Activated T-cell treated with anti-CD3 and anti-CD28 coated beads for 24 hours (primary cell): ENCODE measurements around the gene CACNA1C.

Source experiments
- DNase-seq: peaks from one replicate; pipeline ENCODE4 v3.0.0-alpha.2; 2020; ENCODE audit warnings: low read depth

Gene CACNA1C

DNA sequence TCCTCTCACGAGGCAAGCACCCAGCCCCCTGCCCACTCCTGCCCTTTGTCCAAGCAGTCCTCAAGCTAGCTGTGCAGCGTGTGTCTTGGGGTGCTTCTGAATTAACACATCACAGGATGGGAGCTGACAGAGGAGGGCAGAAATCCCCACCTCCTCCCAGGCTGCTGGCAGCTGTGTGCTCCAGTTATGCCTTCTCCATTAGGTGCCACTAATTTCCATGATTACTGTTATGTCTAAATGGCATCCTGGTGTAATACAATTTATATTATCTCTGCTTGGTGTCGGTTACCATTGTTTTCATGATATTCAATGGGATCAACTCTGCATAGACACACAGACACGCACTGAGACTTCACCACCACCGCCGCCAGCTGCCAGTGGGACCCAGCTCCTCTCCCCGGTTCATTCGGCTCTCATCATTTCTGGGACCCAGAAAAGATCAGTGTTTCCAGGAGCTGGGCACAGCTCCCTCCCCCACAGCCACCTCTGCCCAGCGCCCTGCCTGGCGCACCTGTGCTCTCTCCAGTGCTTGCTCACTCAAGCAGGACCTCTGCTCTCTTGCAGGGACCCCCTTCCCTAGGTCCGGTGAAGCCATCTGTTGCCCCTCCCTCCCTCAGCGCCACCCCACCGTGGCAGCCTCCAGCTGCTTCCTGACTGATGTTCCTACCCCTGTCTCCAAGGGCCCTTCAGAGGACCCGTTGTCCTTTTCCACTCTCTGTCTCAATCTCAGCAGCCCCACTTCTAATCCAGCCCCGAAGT is 574.5 kb downstream of the CACNA1C start:
- no peak for DNase-seq

DNA sequence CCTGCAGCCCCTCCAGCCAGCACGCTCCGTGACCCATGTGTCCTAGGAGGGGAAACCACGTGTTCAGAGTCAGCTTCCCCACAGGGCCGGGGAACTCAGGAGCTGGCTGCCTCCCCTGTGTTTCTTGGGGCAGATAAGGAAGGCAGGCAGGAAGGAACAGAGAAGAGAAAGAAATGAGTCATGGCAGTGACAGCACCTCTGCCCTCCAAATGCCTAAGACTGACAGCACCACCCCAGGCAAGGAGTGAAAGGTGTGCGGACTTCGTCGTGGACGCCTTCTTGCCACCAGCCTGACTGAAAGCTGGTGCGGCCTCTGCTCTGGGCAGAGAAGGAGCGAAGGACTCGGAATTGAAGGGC is 575.0 kb downstream of the CACNA1C start:
- DNase-seq = no peak

DNA sequence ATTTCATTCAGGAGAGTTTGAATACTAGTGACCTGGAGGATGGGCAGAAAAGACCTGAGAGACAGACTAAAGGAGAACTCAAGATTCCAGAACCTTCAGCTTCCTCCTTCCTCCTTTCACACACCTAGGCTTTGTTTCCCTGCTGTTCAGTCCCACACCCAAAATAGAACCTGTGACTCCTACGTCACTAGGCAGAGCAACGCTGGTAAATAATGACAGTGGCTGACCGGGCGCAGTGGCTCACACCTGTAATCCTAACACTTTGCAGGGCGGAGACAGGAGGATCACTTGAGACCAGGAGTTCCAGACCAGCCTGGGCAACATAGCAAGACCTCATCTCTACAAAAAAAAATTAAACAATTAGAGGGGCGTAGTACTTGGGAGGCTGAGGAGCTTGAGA is 575.6 kb downstream of the CACNA1C start:
- DNase-seq = no peak

DNA sequence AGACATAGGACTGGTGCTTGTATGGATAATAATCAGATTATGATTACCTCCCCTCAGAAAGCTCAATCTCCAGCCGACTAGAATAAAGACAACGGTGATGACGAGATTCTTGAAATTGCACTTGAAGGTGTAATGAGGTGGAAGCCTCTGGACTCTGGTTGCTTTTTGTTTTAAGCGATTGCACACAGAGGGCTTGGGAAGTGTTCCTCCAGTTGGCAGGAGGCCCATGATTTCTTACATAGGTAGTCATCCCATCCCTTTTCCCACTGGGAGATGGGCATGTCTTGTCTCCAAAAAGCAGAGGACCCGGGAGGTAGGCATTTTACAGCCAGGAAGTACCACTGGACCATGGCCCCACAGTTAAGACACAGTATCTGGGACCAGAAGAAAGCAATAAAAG is 576.3 kb downstream of the CACNA1C start:
- no peak for DNase-seq

DNA sequence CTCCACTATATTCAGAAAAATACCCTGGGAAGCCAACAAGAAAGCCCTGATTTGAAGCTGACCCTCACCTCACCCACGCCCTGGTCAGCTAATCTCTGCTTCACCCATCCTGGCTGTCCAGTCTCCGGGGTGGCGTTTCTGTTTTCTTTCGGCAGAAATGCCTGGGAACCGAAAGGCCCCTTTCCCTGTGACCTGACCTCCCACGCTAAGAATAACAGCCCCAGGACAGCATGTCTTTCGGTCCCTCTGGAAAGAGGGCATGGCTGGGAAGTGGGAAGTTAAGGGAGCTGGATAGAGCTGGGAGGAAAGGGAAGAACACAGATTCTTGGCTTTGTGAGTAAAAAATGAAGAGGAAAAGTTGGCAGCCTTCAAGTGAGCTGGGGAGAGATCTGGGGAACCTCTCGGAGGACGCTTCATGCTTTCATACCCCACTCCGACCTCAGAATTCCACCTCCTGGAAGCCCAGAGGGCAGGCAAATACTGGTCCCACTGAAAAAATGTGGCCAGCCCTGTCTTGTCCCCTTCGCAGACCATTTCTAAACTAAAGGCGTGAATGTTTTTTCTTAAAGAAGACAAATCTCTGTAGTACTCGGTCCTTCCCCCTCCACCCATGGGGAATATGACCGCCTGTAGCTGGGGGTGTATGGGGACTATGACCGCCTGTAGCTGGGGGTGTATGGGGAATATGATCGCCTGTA is 579.0 kb downstream of the CACNA1C start:
- DNase-seq = no peak

DNA sequence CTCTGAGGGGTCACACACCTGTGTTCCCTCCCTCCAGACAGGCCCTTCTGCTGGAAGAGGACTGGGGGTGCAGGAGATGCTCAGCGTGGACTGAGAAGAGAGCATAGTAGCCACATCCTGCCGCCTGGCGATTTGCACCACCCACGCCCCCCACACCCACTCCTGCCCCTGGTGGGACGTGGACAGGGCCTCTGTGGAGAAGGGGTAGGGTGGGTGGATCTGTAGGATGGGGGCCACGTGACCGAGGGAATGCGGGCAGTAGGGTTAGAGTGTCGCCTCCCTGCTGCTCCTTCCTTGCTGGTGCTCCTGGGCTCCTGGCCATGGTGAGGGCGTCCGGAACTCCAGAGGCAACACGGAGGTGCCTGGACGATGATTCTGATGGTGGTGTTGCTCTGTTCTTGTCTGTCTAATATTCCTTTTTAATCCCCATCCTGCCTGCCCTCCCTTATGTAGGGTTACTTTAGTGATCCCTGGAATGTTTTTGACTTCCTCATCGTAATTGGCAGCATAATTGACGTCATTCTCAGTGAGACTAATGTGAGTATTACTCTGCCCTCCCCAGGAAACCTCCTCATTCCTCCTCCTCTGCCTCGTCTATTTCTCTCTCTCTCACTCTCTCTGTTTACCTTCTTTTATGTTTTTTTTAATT is 580.5 kb downstream of the CACNA1C start:
- DNase-seq = no peak

DNA sequence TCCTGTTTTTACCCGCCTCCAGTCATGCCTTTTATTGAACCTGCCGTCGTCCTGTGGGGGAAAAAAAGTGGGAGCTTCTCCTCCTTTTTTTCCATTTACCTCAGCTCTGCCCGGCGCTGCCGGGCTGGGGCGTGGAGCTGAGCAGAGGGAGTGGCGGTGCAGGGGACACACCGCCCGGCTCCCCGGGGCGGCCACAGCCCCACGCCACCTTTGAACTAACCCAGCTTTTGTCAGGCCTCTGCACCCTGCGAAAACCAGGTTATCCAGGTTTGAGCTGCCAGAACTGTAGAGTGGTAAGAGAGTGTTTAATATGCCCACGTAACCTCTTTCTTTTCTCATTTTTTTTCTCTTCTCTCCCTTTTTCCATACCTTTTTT is 581.0 kb downstream of the CACNA1C start:
- no peak for DNase-seq

DNA sequence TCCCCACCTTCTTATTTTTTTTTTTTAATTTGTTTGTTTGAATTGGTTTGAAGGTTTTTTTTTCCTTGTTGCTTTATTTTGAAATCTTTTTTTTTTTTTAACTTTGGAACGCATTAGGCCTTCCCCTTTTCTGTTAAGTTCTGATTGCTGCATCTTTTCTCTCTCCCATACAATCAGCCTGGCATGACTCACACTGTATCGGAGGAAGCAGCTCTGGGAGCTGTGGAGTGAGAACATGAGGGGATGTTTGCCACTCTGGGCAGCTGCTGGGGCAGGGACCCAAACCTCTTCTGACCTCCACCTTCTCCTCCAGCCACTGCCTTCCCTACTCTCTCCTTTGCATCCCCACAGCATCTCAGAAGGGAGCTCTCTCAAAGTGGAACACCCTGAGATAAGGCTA is 581.7 kb downstream of the CACNA1C start:
- no peak for DNase-seq

DNA sequence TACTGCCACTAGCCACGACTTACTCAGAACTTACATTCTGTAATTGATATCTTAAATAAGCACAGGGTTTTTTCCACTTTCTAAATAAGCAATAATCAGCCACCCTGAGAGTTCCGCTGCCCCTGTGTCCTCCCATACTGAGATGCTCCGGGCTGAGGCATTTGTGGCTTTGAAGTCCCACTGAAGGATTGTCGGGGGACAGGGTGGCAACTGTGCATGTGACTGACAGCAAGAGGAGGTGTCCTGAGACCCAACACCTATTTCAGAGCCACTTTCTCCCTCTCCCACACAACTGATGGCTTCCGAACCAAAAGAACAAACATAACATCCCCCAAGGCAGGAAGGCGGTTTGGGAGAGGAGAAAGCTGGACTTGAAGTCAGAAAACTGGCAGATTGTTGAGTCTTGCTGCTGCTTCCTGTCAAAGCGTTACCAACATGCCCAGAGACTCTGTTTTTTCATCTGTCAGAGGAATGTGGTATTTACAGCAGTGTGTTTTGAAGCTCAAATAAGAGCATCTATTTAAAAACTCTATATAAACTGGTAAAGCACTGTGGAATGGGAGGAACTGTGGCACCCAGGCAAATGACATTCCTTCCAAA is 584.1 kb downstream of the CACNA1C start:
- no peak for DNase-seq

DNA sequence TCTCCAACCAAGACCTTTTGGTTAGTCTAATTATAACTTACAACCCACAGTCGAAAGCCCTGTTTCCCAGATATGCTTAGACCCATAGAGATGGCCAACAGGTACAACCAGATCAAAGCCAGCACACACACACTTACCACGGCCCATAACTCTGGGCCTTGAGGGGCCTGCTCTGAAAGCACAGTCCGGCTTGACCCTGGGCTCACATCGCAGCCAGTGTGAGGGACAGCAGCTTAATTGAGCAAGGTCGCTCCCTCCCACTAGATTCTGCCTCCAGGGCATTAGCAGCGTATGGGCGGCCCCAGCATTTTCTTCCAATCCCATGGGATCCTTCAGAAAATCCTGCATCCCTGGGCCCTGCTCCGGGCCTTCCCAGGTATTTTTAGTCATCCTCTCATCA is 584.6 kb downstream of the CACNA1C start:
- DNase-seq = no peak

DNA sequence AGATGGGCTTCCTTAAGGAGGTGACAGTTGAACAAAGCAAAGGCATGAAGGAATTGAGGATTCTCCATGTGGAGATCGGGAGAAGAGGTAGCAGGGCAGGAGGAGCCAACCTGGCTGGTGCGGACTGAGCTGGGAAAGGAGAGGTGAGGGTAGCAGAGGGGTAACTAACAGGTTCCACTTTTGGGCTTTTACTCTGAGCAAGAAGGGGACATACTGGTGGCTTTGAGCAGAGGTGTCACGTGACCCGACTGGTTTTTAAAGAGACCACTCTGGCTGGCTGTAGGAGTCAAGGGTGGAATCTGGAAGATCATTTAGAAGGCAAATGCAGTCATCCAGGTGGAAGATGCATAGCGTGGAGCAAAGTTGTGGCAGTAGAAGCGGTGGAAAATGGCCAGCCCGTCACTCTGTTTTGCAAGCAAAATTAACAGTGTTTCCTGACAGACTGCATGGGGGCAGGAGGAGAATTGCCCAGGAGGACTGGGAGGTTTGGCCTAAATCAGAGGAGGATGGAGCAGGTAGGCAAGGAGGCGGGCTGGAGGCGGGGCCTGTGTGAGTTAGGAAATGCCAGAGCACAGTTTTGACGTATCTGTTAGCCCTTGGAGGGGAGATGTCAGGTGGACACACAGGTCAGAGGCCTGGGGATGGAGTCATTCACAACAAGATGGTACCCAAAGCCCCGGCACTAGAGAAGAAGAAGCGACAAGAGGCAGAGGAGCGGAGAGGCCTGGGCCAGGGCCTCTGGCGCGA is 585.7 kb downstream of the CACNA1C start:
- no peak for DNase-seq

DNA sequence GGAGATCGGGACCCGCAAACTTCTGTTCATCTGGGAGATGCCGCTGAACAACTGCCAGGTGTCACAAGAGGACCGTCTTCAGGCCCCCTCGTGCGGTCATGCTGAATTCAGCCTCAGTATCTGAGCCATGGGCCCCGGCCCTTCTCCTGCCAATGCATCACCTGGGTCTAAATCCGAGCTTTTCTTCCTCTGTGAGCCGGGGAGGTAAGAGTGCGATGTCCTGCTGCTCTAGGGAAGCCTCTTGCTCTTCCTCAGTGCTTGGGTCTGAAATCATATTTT is 586.2 kb downstream of the CACNA1C start:
- no peak for DNase-seq

DNA sequence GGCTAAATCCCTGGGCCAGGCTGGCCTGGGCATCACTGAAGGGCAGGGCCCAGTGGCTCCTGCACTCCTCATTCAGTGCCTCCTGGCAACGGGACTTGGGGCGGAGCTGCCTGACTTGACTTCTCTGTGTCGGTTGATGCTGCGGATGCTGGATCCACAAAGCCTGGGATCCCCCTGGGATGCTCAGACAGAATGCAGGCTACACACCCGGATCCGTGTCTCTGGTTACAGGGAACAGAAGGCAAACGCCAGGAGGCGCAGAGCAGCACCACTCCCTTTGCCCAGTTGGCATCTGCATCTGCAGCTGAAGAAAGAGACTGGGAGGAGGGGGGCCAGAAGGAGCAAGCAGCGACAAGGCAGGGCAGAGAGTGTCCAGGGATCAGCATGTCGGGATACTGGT is 587.5 kb downstream of the CACNA1C start:
- DNase-seq = no peak

DNA sequence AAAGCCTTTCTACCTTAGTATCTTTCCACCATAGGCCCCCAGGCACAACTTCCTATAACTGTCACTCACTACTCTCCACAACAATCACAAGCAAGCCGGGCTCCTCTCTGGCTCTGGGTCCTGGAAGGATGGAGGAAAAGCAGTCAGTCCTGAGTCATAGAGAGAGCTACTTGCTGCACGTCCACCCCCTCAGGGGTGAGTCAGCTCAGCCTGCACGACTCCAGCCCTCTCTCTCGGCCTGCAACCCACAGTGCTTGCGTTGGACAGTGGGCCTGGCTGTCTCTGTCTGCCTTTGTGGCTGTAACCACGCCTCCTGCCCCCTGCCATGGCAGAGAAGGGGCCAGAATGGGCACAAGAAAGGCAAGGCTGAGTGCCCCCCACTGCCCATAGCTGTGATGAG is 587.9 kb downstream of the CACNA1C start:
- DNase-seq = no peak

DNA sequence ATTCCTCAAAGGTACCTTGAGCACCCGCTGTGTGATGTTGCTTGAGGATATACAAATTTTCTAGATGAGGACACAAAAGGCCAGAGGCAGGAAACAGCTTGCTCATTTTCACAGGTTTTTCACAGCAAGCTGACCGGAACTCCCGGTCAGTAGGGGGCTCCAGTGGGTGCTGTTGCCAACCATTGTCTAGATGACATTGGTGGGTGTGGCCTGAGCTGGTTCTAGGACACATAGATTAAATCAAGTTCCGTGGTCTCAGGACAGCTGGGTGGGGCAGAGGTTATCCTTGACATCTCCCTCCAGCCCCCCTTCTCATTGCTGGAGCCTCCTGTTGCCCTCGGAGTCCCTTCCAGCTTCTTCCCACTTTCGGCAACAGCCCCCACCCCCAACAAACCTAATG is 588.4 kb downstream of the CACNA1C start:
- DNase-seq = no peak

DNA sequence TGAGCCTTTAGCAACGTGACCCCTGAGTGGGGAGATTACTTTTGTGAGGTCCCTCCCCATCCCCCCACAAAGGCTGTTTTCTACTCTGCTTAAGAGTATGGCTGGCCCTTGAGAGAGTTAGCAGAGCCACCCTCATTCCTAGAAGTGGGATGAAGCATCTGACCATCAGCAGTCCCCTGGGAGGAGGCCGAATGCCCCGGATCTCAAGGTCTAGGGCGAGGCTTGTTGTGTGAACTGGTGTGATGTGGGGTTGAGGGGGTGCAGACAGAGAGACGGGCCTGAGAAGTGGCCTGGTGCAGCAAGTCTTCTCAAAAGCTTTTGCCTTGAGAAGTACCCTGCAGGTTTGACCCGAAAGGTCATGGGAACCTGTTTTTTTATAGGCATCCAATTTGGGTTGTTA is 589.0 kb downstream of the CACNA1C start:
- DNase-seq = no peak

DNA sequence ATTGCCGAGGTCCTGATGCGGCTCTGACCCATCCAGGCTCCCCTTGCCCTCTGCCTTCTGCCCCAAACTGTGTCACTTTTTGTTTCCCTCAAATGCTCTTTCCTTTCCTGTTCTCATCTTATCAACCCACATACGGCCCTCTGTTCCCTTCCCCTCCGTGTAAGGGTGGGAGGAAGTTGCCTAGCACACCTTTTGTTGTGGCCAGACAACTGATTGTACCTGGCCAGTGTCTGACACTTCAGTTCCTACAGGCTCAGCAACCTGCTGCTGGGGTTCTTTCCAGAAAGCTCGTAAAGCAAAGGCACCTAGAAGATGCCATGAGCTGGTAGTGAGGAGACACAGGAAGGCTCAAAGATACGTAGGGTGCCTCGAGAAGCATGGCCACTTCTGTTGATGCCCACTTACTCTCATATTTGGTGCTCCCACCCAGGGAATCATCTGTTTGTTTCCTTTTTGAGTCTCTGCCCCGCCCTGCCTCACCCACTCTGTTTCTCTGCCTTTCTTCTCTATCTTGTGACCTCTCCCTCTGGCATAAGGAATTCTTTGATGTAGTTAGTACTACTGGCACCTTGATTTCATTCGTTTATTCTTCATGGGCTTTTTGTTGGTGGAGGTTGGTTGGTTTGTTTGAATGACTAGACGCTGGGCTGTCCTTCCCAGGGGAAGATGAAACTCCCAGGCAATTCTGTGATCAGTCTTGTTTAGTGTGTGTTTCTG is 589.5 kb downstream of the CACNA1C start:
- DNase-seq = no peak

DNA sequence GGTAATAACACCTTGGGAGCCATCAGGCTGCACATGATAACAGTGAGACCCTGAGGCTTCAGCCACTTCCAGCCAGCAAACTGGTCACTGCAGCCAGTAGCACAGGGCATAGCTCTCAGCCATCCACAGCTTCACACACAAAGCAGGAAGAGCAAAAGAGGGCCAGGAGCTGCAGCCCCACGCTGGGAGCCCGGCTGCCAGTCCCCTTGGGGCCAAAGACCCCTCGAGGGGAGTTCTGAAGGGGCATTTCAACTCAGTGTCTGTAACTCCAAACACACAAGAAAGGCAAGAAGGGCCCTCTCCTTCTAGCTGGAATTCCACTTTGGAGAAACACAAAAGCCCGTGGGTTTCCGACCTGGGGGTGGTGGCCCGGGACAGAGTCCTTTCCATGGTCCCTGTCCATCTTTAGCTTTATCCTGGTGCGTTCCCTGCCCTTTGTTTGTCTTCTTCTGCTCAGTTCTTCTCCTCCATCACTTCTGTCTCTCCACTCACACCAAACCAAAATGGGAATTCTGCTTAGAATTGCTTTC is 590.2 kb downstream of the CACNA1C start:
- no peak for DNase-seq

DNA sequence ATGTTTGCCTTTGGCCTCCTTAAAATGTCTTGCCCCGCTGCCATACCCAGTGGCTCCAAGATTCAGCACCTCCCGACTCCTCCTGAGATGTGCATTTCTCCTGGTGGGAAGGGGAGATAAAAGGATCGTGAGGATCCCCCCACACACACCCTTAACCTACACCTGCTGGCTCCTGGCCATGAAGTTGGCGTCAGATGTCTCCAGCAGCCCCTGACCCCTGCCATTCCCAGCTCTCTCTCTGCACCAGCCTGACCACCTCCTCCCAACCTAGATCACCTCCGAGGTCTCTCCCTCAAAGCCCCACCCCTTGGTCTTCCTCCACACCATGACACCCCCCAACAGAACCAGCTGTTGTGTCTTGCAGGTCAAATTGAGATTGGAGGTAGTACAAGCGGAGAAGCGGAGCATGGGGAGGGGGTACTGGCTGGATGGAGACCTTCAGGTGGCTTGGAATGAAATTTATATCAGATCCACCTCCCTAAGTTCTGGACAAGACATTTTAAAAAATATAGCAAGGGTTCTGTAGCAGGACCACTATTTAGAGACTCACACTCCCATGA is 590.9 kb downstream of the CACNA1C start:
- DNase-seq = no peak

DNA sequence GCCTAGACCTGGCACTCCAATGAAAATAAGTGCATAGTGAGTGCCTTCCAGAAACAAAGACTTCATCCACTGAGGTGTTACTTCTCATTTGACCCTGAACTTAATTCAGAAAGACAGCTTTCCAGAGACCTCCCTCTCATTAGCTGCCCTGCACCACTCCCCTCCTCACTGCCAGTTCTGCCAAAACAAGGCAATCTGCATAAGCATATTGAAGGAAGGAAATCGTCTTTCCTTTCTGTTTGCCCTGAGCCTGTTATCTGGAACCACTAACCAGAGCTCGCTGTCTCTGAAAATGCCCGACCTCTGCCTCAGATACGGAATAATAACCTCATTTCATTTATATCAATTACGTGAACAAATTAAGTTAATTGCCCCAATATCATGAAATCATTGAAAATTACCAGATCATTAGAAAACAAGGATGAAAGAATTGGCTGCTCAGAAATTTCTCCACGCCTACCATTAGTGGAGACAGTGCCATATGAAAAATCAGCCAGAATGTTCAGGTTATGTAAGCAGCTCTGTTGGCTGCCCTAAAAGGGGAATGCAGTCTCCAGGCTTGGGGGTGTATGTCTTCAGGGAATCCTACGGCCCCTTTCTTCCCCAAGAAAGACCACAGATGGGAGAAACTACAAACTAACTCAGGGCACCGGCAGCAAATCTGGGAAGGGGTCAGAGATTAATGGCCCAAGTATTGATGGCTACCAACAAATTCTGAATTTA is 592.1 kb downstream of the CACNA1C start:
- DNase-seq = no peak

DNA sequence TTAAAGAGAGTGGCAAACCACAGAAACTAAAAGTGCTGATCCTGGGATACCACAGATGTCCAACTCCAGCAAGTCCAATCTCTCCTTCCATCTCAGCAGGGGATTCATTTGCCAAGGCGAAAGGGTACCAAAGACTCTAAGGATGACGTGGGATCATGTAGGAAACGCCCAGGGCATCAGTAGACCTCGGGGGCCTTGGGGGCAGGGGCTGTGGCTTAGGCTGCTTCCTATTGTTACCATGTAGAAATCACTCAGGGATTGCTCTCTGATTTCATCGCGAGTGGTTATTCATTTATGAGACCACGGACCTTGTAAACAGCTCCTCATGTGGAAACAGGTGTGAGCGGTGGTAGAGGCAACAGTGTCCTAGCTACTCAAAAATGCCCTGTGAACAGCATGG is 592.7 kb downstream of the CACNA1C start:
- no peak for DNase-seq
